Measurements from ENCODE around the gene DNAJB12.
A peak's percentile ranks its signal among the peaks of the same experiment; 100 is the strongest.
"Not testable (repeated sequence)": the region's sequence is repeated elsewhere in the genome, so short reads cannot be mapped to it uniquely, and the experiment has no call there.

DNAJB12 gene

GRCh38 chr10:72329290-72330068 is 25.2 kb downstream of the DNAJB12 start:
- no peak for DNase-seq

GRCh38 chr10:72328829-72329204 is 25.9 kb downstream of the DNAJB12 start:
- DNase-seq, result peak; percentile 43

- peak; percentile 40 for DNase-seq
Observed at GRCh38 chr10:72328045-72328828, 26.5 kb downstream of the DNAJB12 start.

GRCh38 chr10:72326665-72327603 is 27.8 kb downstream of the DNAJB12 start:
- not testable (repeated sequence) for DNase-seq

- DNase-seq, result not testable (repeated sequence)
Observed at GRCh38 chr10:72325243-72326175, 29.2 kb downstream of the DNAJB12 start.

- DNase-seq, result peak; percentile 50
Observed at GRCh38 chr10:72323771-72324191, 30.9 kb downstream of the DNAJB12 start.

GRCh38 chr10:72323108-72323749 is 31.5 kb downstream of the DNAJB12 start:
- DNase-seq, result no peak

- DNase-seq, result no peak
Observed at GRCh38 chr10:72322280-72323058, 32.2 kb downstream of the DNAJB12 start.

GRCh38 chr10:72322030-72322279 is 32.8 kb downstream of the DNAJB12 start:
- no peak for DNase-seq

GRCh38 chr10:72321248-72322029 is 33.3 kb downstream of the DNAJB12 start:
- no peak for DNase-seq

GRCh38 chr10:72320676-72321247 is 34.0 kb downstream of the DNAJB12 start:
- DNase-seq, result peak; percentile 76

- peak; percentile 82 for DNase-seq
Observed at GRCh38 chr10:72319416-72320254, 35.1 kb downstream of the DNAJB12 start.

GRCh38 chr10:72318418-72319262 is 36.1 kb downstream of the DNAJB12 start:
- no peak for DNase-seq

- peak; percentile 33 for DNase-seq
Observed at GRCh38 chr10:72316748-72317435, 37.8 kb downstream of the DNAJB12 start.

- no peak for DNase-seq
Observed at GRCh38 chr10:72316386-72316700, 38.4 kb downstream of the DNAJB12 start.

- DNase-seq, result no peak
Observed at GRCh38 chr10:72315611-72316385, 38.9 kb downstream of the DNAJB12 start.
